Measurements from ENCODE around the gene MIER3.

DNA sequence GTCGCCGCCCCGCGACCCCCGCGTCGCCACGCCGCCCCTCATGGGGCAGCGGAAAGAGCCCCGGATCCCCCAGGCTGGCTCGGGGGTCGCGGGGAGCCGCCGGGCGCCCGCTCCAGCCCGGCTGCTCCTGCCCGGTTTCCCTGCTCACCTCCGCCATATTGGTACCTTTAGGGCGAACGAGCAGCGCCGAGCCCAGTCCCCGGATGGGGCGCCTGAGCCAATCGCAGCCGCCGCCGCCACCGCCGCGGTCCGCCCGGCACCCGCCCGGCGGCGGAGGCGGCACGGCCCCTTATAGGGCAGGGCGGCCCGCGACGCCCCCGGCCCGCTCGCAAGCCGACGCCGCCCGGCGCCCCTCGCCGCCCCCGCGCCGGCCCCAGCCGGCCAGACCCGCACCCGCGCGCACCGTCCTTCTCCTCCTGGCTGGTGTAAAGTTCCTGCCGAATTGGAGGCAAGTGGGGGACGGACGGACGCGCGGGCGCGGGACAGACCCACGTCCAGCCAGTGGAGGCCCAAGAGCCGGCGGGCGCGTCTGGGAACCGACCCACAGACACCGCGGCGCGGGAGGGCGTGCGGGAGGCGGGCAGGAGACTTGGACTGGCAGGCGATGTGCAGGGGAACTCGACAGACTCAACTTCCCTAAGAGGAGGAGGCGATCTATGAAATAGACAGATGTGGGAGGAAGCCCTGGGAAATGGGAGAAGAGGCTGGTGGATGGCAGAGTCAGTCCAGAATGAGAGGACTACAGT is at the start of gene MIER3:
- TF ChIP-seq EZH2 (IDR thresholded peaks at IDR 0.05; ENCODE audit: borderline replicate concordance) (no peak), CTCF (IDR thresholded peaks at IDR 0.05; ENCODE audit: poor library complexity) (no peak)
